DMS153 (cell line): ENCODE results near the gene C22orf15.
"Not testable (repeated sequence)": the region's sequence is repeated elsewhere in the genome, so short reads cannot be mapped to it uniquely, and the experiment has no call there.

Experiments
- DNase-seq: peaks from one replicate; lab custom pipeline; 2025; lab: John Stamatoyannopoulos, UW

Gene C22orf15

DNA sequence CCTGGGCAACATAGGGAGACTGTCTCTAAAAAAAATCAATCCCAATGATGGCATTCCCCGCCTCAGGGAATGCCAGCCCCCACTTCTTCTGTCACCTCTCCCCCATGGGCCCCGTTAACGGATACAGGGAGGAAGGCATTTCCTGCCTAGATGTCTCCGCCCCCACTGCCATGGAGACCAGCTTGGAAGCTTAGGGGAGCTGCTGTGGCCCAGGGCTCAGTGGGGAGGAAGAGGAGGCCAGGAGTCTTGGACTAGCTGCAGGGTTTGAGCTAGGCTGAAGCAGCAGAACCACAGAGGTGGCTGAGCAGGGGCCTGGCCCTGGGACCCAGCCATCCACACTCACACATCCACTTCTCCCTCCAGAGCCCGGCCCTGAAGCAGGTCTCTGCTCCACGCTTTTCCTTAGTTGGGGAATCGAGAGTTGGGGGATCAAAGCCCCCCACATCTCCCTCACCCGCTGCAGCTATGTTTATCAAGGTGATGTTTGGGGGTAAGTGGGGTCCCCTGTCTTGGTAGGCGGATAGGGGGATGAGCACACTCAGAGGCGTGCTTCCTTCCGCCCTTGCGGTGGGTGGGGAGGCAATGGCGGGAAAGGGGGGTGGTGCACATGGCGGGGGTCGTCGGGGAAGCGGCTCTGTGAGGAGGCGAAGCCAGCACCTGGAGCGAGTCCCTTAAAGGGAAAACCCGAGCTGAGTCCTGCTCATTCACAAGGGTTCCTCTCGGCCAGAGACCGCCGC is at the start of gene C22orf15:
Gene C22orf15, plus strand, starts transcription at position 149 of the 737 bp plus-strand sequence. Its CDS starts 317 bp downstream, at position 466.
- no peak for DNase-seq

GRCh38 chr22:23713696-23714595 is 48.8 kb upstream of the C22orf15 start:
- no peak for DNase-seq

DNA sequence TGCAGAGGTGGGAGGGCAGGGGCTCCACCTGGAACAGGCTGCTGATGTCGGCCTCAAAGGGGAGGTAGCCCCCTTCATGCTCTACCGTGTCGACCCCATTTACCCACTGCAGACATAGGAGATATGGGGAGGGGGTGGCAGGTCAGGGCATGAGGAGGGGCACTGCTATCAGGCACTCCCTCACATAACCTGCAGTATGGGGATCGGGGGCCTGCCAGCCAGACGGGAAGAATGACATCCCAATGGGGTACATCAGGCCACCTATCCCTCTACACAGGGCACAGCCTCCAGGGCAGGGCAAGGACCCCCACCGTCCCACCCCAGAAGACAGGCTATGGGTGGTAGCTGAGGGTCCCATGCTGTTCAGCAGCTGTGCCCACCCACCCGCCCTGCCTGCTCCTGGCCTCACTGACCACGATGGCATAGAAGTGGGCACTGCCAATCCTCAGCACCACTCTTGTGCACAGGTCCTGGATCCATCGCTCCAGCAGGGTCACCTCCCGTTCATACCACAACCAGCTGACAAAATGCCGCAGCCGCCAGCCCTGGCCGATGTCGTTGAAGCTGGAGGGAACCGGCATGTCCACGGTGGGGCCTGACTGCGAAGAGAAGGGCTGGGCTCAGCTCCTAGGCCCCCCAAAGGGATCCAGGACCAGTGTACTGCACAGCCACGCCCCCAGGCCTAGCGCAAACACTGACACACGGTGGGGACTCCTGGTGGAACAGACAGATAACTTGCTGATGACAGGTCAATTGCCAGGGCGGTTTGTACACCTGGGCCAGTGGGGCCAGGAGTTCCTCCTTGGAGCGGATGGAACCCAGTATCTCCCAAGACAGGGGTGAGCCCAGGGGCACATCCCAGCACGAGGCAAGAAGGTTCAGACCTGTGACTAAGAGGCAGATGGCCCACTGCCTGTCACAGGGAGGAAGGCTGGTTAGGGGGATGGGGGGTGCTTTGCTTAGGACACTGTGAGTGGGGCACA is 47.9 kb upstream of the C22orf15 start:
- no peak for DNase-seq

DNA sequence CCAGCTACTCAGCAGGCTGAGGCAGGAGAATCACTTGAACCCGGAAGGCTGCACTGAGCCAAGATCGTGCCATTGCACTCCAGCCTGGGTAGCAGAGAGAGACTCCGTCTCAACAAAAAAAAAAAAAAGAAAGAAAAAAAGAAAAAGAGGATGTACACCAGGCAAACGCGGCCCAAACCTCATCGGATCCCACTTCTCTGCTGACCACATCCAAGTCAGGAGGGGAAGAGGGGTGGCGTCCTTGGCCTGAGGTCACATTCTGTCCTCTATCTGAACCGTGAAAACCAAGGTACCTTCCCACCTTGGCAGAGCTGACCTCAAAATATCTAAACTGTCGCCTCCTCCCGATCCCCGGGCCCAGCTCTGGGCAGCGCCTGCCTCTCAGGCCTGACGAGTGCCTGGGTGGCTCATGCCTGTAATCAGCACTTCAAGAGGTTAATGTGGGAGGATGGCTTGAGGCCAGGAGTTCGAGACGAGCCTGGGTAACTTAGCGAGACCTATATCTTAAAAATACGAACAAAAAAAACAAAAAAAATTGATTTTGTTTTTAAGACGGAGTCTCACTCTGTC is 46.9 kb upstream of the C22orf15 start:
- no peak for DNase-seq

- peak; percentile 77 for DNase-seq
These were observed 45.7 kb upstream of the C22orf15 start for GRCh38 chr22:23716811-23717801.

DNA sequence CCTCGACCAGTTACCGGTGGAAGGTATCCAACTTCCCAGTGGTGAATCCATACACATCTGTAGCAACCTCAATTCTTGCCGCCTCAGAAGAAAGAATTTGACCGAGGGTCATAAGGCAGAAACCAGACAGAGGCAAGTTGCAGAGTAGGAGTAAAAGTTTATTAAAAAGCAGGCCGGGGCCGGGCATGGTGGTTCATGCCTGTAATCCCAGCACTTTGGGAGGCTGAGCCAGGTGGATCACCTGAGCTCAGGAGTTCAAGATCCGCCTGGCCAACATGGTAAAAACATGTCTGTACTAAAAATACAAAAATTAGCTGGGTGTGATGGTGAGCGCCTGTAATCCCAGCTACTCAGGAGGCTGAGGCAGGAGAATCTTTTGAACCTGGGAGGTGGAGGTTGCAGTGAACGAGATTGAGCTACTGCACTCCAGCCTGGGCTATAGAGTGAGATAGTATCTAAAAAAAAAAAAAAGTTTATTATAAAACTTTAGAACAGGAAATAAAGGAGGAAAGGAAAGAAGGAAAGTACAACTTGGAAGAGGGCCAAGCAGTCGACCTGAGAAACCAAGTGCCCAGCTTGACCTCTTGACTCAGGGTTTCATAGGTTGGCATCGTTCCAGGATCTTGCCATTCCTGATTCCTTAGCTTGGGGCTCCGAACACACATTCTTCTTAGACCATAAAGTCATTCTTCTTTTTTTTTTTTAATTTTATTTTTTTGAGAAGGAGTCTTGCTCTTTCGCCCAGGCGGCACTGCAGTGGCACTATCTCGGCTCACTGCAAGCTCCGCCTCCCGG is 44.2 kb upstream of the C22orf15 start:
- DNase-seq, result no peak

GRCh38 chr22:23720855-23721254 is 41.9 kb upstream of the C22orf15 start:
- no peak for DNase-seq

DNA sequence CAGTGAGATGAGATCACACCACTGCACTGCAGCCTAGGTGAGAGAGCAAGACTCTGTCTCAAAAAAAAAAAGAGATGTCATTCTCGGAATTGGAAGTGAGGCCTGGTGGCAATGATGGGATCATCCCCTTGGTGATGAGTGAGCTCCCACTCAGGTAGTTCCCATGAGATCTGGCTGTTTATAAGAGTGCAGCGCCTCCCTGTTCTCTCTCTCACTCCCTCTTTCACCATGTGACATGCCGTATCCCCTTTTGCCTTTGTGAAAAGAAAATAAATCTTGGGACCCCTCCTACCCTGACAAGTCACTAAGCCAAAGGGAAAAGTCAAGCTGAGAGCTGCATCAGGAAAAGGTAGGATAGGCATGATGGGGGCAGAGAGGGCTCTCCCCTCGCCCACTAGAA is 40.6 kb upstream of the C22orf15 start:
- DNase-seq, result no peak

DNA sequence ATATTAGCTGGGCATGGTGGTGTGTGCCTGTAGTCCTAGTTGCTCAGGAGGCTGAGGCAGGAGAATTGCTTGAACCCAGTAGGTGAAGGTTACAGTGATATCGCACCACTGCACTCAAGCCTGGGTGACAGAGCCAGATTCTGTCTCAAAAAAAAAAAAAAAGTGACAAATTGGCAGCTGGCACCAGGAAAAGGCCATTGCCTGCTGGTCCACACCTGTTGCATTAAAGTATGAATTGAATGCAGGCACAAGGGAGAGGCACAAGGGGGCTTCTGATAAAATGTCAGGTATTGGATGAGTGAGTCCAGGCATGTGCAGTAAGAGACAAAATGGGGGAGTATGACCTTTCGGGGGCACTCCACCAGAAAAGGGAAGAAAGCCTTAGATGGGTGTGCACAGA is 40.1 kb upstream of the C22orf15 start:
- no peak for DNase-seq

DNA sequence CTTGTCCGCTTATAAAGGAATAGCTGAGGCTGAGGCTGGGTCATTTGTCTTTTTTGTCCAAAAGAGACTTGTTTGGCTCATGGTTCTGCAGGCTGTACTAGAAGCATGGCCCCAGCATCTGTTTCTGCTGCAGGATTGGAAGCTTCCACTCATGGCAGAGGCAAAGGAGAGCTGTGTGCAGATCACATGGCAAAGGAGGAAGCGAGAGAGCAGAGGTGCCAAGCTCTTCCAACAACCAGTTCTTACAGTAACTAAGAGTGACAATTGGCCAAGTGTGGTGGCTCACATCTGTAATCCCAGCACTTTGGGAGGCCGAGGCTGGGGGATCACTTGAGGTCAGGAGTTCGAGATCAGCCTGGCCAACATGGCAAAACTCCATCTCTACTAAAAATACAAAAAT is 34.7 kb upstream of the C22orf15 start:
- not testable (repeated sequence) for DNase-seq

DNA sequence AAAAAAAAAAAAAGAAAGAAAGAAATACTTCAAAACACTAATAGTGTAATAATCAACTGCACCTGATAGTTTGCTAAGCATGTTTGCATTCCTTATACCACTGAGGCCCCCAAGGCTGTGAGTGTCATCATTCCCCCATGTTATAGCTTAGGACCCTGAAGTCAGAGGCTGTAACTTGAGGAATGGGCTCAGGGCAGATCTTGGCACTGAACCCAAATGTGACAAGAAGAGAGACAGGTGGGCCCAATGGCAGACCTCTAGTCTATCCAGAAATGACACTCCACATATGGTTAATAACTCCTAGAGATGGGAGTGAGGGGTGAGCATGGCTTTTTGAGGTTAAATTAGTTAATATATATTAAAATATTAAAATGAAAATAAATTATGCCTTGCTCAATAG is 25.1 kb upstream of the C22orf15 start:
- no peak for DNase-seq

DNA sequence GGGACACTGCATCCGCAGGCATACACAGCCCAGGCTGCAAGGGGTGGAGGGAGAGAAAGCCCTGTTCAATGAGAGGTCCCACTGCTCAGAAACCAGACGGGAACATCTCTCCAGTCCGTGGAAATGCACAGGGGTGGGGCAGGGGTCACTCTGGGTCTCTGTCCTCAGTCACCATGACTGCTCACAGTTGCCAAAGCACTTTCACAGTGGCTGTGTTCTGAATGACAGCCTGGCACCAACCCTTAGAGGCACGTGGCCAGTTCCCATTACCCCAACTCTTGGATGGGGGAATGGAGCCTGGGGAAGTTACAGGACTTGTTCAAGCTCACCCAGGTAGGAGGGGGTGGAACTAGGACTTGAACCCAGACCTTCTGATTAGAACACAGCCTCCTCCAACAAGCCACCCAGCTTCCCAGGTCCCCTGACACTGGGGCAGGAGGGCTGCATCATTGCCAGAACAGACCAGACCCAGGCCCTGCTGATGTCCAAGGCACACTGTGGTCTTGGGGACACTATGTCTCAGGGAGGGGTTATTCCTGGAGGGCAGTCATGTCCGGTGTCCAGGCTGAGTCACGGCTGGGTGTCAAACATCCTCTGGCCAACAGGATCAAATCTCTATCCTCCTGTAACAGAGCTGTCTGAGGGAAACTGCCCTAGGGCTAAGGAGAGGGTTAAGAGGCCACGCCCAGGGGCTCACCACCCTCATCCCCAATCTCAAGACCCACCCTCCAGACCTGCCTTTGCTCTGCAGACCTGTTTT is 20.1 kb upstream of the C22orf15 start:
- DNase-seq, result no peak

GRCh38 chr22:23743303-23743705 is 19.5 kb upstream of the C22orf15 start:
- no peak for DNase-seq

DNA sequence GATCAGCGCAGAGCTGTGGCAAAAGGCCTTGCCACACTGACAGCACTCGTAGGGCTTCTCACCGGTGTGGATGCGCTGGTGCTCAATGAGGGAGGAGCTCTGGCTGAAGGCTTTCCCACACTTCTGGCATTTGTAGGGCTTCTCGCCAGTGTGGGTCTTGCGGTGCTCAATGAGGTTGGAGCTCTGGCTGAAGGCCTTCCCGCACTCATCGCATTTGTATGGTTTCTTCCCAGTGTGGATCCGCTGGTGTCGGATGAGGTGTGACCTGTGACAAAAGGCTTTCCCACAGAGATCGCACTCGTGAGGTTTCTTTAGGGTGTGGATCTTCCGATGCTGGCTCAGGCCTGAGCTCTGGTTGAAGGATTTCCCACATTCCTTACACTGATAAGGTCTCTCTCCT is 18.8 kb upstream of the C22orf15 start:
- DNase-seq, result no peak

- DNase-seq, result no peak
These were observed 18.3 kb upstream of the C22orf15 start for GRCh38 chr22:23744485-23744884.

GRCh38 chr22:23745791-23746190 is 17.0 kb upstream of the C22orf15 start:
- no peak for DNase-seq

GRCh38 chr22:23749841-23750301 is 12.9 kb upstream of the C22orf15 start:
- DNase-seq, result no peak

- no peak for DNase-seq
These were observed 12.4 kb upstream of the C22orf15 start for GRCh38 chr22:23750367-23750713.
